ENCODE results near the gene TSPAN17. TPM values are rescaled to one million over a fixed set of nuclear protein-coding genes. Genes with fewer than 3 reads are reported as not detected.

Gene TSPAN17
- total and polyA plus RNA-seq, 9 of the 15 experiments (the other 6 are each of a cell fraction or from before 2014, with no cell fraction given): 0.73 to 58.3 (median 34.5) TPM

GRCh38 chr5:176632745-176633144, 14.5 kb upstream of the TSPAN17 start:
- TF ChIP-seq PHTF2 (CRISPR knock-in tag; IDR thresholded peaks at IDR 0.05): no peak
- no peak for TF ChIP-seq ELK1 (CRISPR knock-in tag; IDR thresholded peaks at IDR 0.05)
- no peak for TF ChIP-seq ZNF561 (CRISPR knock-in tag; conservative IDR thresholded peaks at IDR 0.05)
- no peak for TF ChIP-seq RBM25 (IDR thresholded peaks at IDR 0.05; ENCODE audit: low read depth, low read length, severe bottlenecking)
- no peak for TF ChIP-seq DDX20 (tag; IDR thresholded peaks at IDR 0.05; ENCODE audit: low read depth)
- TF ChIP-seq TAF7 (tag; IDR thresholded peaks at IDR 0.05): no peak
- TF ChIP-seq ZNF134 (CRISPR knock-in tag; conservative IDR thresholded peaks at IDR 0.05): no peak
- TF ChIP-seq ZNF592 (IDR thresholded peaks at IDR 0.05): no peak
- no peak for TF ChIP-seq HDAC8 (tag; IDR thresholded peaks at IDR 0.05)
- no peak for TF ChIP-seq HNRNPLL (IDR thresholded peaks at IDR 0.05; ENCODE audit: low read depth, low read length, poor library complexity, severe bottlenecking)
- TF ChIP-seq CBX5 (IDR thresholded peaks at IDR 0.05; ENCODE audit: borderline replicate concordance, low read depth): no peak
- TF ChIP-seq C11orf30 (IDR thresholded peaks at IDR 0.05; ENCODE audit: low read depth): no peak
- TF ChIP-seq USF1 (CRISPR knock-in tag; IDR thresholded peaks at IDR 0.05): no peak
- no peak for TF ChIP-seq ZBTB33 (CRISPR knock-in tag; IDR thresholded peaks at IDR 0.05)
- no peak for TF ChIP-seq CHD2 (IDR thresholded peaks at IDR 0.05; ENCODE audit: low read depth, low read length)
- TF ChIP-seq MYBL2 (IDR thresholded peaks at IDR 0.05; ENCODE audit: low read depth): no peak
- no peak for TF ChIP-seq MYBL2 (CRISPR knock-in tag; IDR thresholded peaks at IDR 0.05; ENCODE audit: borderline replicate concordance)

More at GRCh38 chr5:176632745-176633144, 14.5 kb upstream of the TSPAN17 start:
- peaks cover 6% of the 10 kb centered on the region; the same call in 1 of the 2 replicates for H4K20me1 ChIP-seq (replicated peaks; ENCODE audit: control insufficient read depth, insufficient read depth, low read length)
- H3K9me1 ChIP-seq (ENCODE audit: control insufficient read depth, insufficient read depth, low read length): no peaks in the 10 kb centered on the region
- H3K27me3 ChIP-seq (ENCODE audit: control insufficient read depth in 2 of 2, insufficient read depth in 2 of 2, low read length in 2 of 2): peaks cover 46 to 82% of the 10 kb centered on the region in 2 experiments
- no peaks in the 10 kb centered on the region for H3K79me2 ChIP-seq (ENCODE audit: control insufficient read depth, insufficient read depth, low read length)
- H3K9me3 ChIP-seq (replicated peaks; ENCODE audit: control insufficient read depth, insufficient read depth, low read depth, low read length): no peaks in the 10 kb centered on the region
- in situ Hi-C loops (cut with MboI) (no loop called here), intact Hi-C loops (cut with micrococcal nuclease) (no loop called here)
- no peak overlapping the region for H3K9ac ChIP-seq (ENCODE audit: insufficient read depth in 1 of 2, low read depth in 2 of 2, low read length in 2 of 2)
- ChIA-PET POLR2A (no interaction called here), CTCF (ENCODE audit: low intra/inter-chr PET ratio) (no interaction called here)
- no peak for ATAC-seq
- no peak overlapping the region for H3K4me3 ChIP-seq
- H2AFZ ChIP-seq (ENCODE audit: low read depth, low read length): no peak overlapping the region
- H3K4me2 ChIP-seq (ENCODE audit: insufficient read depth, low read length): no peak overlapping the region
- H3K27ac ChIP-seq (ENCODE audit: extremely low read depth, low read depth, low read length): no peak overlapping the region
- H3K36me3 ChIP-seq (ENCODE audit: control insufficient read depth, insufficient read depth, low read length): no peaks in the 10 kb centered on the region
- DNase-seq (ENCODE audit: extremely low read depth in 1 of 4, low spot score in 3 of 4): no peak
- BruUV-seq (replicated peaks): no TSS peak
- 0% methylated on average over 1 of the region's 2 CpGs for WGBS (ENCODE audit: insufficient coverage, low coverage, missing lambda C conversion rate)
- FAIRE-seq: no peak
- H3K4me1 ChIP-seq (replicated peaks in 1 of 2; ENCODE audit: control insufficient read depth in 2 of 2, insufficient read depth in 2 of 2, low read length in 2 of 2): peaks cover 0 to 20% of the 10 kb centered on the region in 2 experiments; a peak in 3 of 5 replicates
